GM12873 (cell line): Measurements from ENCODE around the gene MOB1B.

Source experiments
- TF ChIP-seq, protein P1 (sequence below): IDR thresholded peaks from 2 replicates; pipeline ENCODE4 v1.5.1; 2012; ENCODE audit warnings: low read depth, mild to moderate bottlenecking, moderate library complexity, low read length, control low read depth; ENCODE audit not compliant: insufficient read depth; ENCODE audit errors: missing control alignments

MOB1B gene

GRCh38 chr4:71025654-71026053 lies 123.5 kb downstream of the MOB1B start:
- TF ChIP-seq, protein P1, sequence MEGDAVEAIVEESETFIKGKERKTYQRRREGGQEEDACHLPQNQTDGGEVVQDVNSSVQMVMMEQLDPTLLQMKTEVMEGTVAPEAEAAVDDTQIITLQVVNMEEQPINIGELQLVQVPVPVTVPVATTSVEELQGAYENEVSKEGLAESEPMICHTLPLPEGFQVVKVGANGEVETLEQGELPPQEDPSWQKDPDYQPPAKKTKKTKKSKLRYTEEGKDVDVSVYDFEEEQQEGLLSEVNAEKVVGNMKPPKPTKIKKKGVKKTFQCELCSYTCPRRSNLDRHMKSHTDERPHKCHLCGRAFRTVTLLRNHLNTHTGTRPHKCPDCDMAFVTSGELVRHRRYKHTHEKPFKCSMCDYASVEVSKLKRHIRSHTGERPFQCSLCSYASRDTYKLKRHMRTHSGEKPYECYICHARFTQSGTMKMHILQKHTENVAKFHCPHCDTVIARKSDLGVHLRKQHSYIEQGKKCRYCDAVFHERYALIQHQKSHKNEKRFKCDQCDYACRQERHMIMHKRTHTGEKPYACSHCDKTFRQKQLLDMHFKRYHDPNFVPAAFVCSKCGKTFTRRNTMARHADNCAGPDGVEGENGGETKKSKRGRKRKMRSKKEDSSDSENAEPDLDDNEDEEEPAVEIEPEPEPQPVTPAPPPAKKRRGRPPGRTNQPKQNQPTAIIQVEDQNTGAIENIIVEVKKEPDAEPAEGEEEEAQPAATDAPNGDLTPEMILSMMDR: no peak

GRCh38 chr4:71026086-71026485 lies 123.9 kb downstream of the MOB1B start:
- TF ChIP-seq, protein P1: no peak

GRCh38 chr4:71027611-71028010 lies 125.4 kb downstream of the MOB1B start:
- TF ChIP-seq, protein P1: no peak

- TF ChIP-seq, protein P1: no peak
Observed at GRCh38 chr4:71029504-71029903, 127.3 kb downstream of the MOB1B start.
